Fibroblast of skin of right quadriceps (primary cell): ENCODE results near the gene UXT.
"Not testable (repeated sequence)": the region's sequence is repeated elsewhere in the genome, so short reads cannot be mapped to it uniquely, and the experiment has no call there.

Experiments
- DNase-seq: peaks from one replicate; pipeline ENCODE4 v3.0.0-alpha.2; 2013

Gene UXT

GRCh38 chrX:47612418-47612817 lies 46.6 kb downstream of the UXT start:
- no peak for DNase-seq

DNA sequence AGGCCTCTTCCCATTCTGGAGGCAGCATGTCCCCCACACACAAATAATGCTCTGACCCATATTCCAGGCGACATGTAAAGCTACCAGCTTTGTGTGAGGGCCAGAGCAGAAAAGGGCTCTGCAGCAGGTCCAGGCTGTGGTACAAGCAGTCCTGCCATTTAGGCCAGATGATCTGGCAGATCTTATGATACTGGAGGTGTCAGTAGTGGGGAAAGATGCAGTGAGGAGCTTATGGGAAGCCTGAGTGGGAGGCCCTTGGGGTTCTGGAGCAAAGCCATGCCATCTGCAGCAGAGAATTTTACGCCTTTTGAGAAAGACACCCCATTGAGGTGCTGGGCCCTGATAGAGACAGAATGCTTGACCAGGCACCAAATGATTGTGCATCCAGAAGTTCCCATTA lies 47.1 kb downstream of the UXT start:
- no peak for DNase-seq

DNA sequence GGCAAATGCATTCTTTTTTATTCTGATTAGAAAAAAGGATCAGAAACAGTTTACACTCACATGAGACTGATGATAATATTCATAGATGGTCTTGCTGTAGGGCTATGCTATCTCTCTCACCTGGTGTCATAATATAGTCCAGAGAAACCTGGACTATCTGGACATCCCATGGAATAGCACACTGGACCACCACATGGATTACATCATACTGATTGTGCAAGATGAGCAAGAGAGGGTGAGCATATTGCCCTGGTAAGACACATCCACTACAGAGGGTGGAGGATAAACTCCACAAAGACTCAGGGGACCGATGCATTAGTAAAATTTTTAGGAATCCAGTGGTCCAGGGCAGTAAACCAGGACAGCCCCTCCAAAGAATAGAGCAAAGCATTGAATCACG lies 47.5 kb downstream of the UXT start:
- DNase-seq: no peak

GRCh38 chrX:47610511-47610910 lies 48.5 kb downstream of the UXT start:
- DNase-seq: no peak

DNA sequence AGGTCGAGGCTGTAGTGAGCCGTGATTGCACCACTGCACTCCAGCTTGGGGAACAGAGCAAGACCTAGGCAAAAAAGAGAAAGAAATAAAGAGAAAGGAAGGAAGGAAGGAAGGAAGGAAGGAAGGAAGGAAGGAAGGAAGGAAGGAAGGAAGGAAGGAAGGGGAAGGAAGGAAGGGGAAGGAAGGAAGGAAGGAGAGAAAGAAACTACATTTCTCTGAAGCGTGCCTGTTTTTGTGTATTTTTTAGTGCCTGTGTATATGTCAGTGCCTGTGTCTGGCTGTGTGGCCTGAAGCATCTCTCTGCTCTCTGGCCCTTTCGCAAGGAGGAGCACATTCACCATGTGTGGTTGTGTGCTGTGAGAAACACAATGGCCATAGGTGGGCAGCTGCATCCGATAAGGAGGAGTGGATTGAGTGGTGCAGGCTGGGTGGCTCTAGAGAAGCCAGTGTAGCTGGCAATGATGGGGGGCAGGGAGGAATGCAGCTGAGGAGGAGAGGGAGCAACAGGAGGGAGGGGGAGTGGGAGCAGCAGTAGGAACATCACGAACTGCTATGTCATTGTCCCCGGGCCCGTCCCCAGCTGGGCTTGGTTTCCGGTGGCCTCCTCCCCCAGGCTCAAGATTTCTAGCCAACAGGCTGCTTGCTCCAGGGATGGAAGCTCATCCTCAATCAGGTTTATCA lies 50.7 kb downstream of the UXT start:
- DNase-seq: no peak

DNA sequence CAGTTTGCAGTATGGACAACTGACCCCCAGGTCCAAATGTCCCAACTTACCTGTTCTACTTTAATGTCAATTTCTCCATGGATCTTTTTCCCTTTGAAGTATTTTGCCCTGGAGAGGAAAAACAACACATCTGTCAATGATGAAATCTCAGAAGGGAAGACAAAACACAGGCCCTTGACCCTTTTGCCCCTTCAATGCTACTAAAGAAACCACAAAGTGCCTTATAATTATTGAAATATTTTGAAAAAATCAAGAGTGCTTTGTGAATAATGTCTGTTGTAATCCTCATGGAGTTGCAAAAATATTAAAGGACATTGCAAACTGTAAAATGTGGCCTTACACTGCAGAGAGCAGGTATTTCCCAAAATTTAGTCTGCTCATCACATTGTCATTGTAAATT lies 51.9 kb downstream of the UXT start:
- no peak for DNase-seq

GRCh38 chrX:47605024-47605423 lies 54.0 kb downstream of the UXT start:
- DNase-seq: no peak

GRCh38 chrX:47603125-47603524 lies 55.9 kb downstream of the UXT start:
- not testable (repeated sequence) for DNase-seq
